Smooth muscle cell (in vitro differentiated cells): ENCODE results near the gene SLC25A40. TPM values are rescaled to one million over a fixed set of nuclear protein-coding genes. Genes with fewer than 3 reads are reported as not detected.
"Not testable (repeated sequence)": the region's sequence is repeated elsewhere in the genome, so short reads cannot be mapped to it uniquely, and the experiment has no call there.

ENCODE experiments used
- DNase-seq: peaks from one replicate; lab custom pipeline; 2025; ENCODE audit not compliant: unreplicated experiment; lab: John Stamatoyannopoulos, UW
- H2AFZ ChIP-seq: fragments of 200-600 bp; sonication (generic); 2 replicates; pipeline ENCODE4 v1.6.0; 2016; ENCODE audit warnings: antibody characterized with exemption, low read depth, mild to moderate bottlenecking
- H3F3A ChIP-seq: fragments of 200-600 bp; sonication (generic); 2 replicates; pipeline ENCODE4 v1.6.0; 2017; ENCODE audit warnings: antibody characterized with exemption, low read depth
- H3K27ac ChIP-seq: fragments of 200-600 bp; sonication (generic); 2 replicates; pipeline ENCODE4 v1.5.1; 2016; ENCODE audit warnings: low read depth, mild to moderate bottlenecking
- H3K27me3 ChIP-seq: fragments of 200-600 bp; sonication (generic); 2 replicates; pipeline ENCODE4 v1.6.1; 2016; ENCODE audit warnings: low read depth, mild to moderate bottlenecking
- H3K36me3 ChIP-seq: fragments of 200-600 bp; sonication (generic); 2 replicates; pipeline ENCODE4 v1.5.1; 2016; ENCODE audit warnings: low read depth
- H3K4me1 ChIP-seq: fragments of 200-600 bp; sonication (generic); 2 replicates; pipeline ENCODE4 v1.5.1; 2016; ENCODE audit warnings: low read depth
- H3K4me2 ChIP-seq: fragments of 200-600 bp; sonication (generic); 2 replicates; pipeline ENCODE4 v1.6.0; 2016; ENCODE audit warnings: mild to moderate bottlenecking
- H3K4me3 ChIP-seq: fragments of 200-600 bp; sonication (generic); 2 replicates; pipeline ENCODE4 v1.5.1; 2016; ENCODE audit warnings: mild to moderate bottlenecking
- H3K79me2 ChIP-seq: fragments of 200-600 bp; sonication (generic); 2 replicates; pipeline ENCODE4 v1.6.0; 2016; ENCODE audit warnings: low read depth, mild to moderate bottlenecking
- H3K9ac ChIP-seq: fragments of 200-600 bp; sonication (generic); 2 replicates; pipeline ENCODE4 v1.6.0; 2016; ENCODE audit warnings: low read depth
- H3K9me3 ChIP-seq: fragments of 200-600 bp; sonication (generic); replicated peaks from 2 replicates; pipeline ENCODE4 v1.5.1; 2016; ENCODE audit warnings: low read depth
- H4K20me1 ChIP-seq: fragments of 200-600 bp; sonication (generic); 2 replicates; pipeline ENCODE4 v1.6.0; 2016; ENCODE audit warnings: low read depth
- WGBS: methylation state at CpG from one replicate; pipeline ENCODE4 v1.1.7; 2016; ENCODE audit warnings: low lambda C conversion rate; 5-methylcytosine and 5-hydroxymethylcytosine counted together
- polyA plus RNA-seq: library from polyadenylated mRNA; unstranded; fragments of >200 nt; fragmentation: Nextera tagmentation; extraction: Ambion mirVana; gene quantifications from 2 replicates; pipeline ENCODE4 v1.2.1, GENCODE V29; 2016
- total RNA-seq: library from RNA; depleted of rRNA; stranded (reverse); fragments of >200 nt; gene quantifications from 2 replicates; pipeline ENCODE4 v1.2.3, GENCODE V29; 2014
- TF ChIP-seq, protein P1 (sequence below): fragments of 200-600 bp; sonication (generic); IDR thresholded peaks from 2 replicates; pipeline ENCODE4 v1.5.1; 2017; ENCODE audit warnings: borderline replicate concordance, mild to moderate bottlenecking, antibody characterized with exemption; ENCODE audit not compliant: insufficient read depth, poor library complexity, severe bottlenecking

The SLC25A40 gene, protein sequence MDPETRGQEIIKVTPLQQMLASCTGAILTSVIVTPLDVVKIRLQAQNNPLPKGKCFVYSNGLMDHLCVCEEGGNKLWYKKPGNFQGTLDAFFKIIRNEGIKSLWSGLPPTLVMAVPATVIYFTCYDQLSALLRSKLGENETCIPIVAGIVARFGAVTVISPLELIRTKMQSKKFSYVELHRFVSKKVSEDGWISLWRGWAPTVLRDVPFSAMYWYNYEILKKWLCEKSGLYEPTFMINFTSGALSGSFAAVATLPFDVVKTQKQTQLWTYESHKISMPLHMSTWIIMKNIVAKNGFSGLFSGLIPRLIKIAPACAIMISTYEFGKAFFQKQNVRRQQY
- total RNA-seq = 8.4 and 25.4 TPM in 2 replicates
- 5.0 and 5.6 TPM in 2 replicates for polyA plus RNA-seq

DNA sequence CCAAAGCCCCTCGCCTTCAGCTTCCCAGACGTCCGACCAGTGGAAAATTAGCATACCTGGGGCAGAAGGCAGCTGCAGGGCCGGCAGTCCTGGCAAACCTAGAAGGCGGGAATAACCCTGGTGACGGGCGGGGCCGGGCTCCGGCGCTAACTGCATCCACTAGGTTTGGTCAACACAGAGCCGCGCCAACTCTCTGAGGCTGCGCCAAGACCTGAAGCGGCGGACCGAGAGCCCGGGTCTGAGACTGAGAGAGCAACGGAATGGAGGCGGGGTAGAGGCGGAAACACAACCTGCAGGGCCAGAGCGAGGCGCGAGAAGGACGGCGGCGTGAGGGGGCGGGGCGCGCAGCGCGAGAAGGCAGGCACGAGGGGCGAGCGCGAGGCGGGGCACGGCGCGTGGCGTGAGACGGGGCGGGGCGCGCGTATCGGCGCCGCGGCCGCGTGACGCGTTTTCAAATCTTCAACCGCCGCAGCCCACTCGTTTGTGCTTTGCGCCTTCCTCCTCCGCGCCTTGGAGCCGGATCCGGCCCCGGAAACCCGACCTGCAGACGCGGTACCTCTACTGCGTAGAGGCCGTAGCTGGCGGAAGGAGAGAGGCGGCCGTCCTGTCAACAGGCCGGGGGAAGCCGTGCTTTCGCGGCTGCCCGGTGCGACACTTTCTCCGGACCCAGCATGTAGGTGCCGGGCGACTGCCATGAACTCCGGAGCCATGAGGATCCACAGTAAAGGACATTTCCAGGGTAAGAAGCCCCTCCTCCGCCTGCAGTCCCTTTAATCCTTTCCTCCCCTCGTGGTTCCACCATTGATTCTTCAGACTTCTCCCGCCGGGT, at the start of gene SLC25A40, which contains the start of gene DBF4:
Gene SLC25A40 (minus strand): TSS at position 321 of the 829 bp plus-strand sequence. CDS start 17,633 bp downstream, outside the sequence.
Gene DBF4 (plus strand): TSS at position 454 of the 829 bp plus-strand sequence. CDS start 240 bp downstream, at position 694.
- Histone ChIP-seq H3K27ac (peak within 1 kb of the TSS; percentile 63), H3K9me3 (no peaks in the 10 kb centered on the region), H3K9ac (peak within 1 kb of the TSS; percentile 60), H3K4me1 (peaks cover 14% of the 10 kb centered on the region), H3F3A (no peaks in the 10 kb centered on the region), H4K20me1 (no peaks in the 10 kb centered on the region), H3K4me2 (peak within 1 kb of the TSS; percentile 83), H3K79me2 (peaks cover 41% of the 10 kb centered on the region), H3K36me3 (no peaks in the 10 kb centered on the region), H2AFZ (peak within 1 kb of the TSS; percentile 83), H3K4me3 (peak within 1 kb of the TSS; percentile 64), H3K27me3 (no peaks in the 10 kb centered on the region)
- TF ChIP-seq, protein P1, sequence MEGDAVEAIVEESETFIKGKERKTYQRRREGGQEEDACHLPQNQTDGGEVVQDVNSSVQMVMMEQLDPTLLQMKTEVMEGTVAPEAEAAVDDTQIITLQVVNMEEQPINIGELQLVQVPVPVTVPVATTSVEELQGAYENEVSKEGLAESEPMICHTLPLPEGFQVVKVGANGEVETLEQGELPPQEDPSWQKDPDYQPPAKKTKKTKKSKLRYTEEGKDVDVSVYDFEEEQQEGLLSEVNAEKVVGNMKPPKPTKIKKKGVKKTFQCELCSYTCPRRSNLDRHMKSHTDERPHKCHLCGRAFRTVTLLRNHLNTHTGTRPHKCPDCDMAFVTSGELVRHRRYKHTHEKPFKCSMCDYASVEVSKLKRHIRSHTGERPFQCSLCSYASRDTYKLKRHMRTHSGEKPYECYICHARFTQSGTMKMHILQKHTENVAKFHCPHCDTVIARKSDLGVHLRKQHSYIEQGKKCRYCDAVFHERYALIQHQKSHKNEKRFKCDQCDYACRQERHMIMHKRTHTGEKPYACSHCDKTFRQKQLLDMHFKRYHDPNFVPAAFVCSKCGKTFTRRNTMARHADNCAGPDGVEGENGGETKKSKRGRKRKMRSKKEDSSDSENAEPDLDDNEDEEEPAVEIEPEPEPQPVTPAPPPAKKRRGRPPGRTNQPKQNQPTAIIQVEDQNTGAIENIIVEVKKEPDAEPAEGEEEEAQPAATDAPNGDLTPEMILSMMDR = no peak
- DNase-seq = peak; percentile 84
- WGBS = under 1% methylated on average over 73 of the region's 84 CpGs

DNA sequence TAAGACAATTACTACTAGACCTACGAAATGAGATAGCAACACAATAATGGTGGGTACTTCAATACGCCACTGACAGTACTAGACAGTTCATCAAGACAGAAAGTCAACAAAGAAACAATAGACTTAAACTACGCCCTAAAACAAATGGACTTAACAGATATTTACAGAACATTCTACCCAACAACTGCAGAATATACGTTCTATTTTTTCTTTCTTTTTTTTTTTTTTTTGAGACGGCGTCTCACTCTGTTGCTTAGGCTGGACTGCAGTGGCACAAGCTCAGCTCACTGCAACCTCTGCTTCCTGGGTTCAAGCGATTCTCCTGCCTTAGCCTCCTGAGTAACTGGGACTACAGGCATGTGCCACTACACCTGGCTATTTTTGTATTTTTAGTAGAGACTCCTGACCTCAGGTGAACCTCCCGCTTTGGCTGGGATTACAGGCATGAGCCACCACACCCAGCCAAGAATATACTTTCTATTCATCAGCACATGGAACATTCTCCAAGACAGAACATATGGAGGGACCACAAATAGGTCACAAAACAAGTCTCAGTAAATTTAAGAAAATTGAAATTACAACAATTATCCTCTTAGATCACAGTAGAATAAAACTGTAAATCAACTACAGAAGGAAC, 46.7 kb upstream of the SLC25A40 start:
- DNase-seq, H3K36me3 ChIP-seq: not testable (repeated sequence)

GRCh38 chr7:87920578-87920977, 44.4 kb upstream of the SLC25A40 start:
- Histone ChIP-seq H3K4me2 (no peak overlapping the region), H3F3A (no peaks in the 10 kb centered on the region), H3K4me3 (no peak overlapping the region), H3K9me3 (no peaks in the 10 kb centered on the region), H3K27ac (no peak overlapping the region), H3K36me3 (no peaks in the 10 kb centered on the region), H3K4me1 (no peaks in the 10 kb centered on the region), H3K9ac (no peak overlapping the region), H3K27me3 (no peaks in the 10 kb centered on the region), H2AFZ (no peak overlapping the region), H4K20me1 (no peaks in the 10 kb centered on the region), H3K79me2 (no peaks in the 10 kb centered on the region)
- 73% methylated on average over 5 of the region's 5 CpGs for WGBS
- TF ChIP-seq, protein P1 = no peak
- no peak for DNase-seq

More for the DNA sequence above, 46.7 kb upstream of the SLC25A40 start:
- not testable (repeated sequence) for H3K79me2 ChIP-seq, H3K4me2 ChIP-seq, H2AFZ ChIP-seq, H3K27ac ChIP-seq, H3F3A ChIP-seq, H3K9ac ChIP-seq, H3K4me3 ChIP-seq, H3K9me3 ChIP-seq, H3K27me3 ChIP-seq, H3K4me1 ChIP-seq, H4K20me1 ChIP-seq
- WGBS = 94% methylated on average over 8 of the region's 8 CpGs

GRCh38 chr7:87919875-87920274, 43.7 kb upstream of the SLC25A40 start:
- Histone ChIP-seq H3K9me3 (no peaks in the 10 kb centered on the region), H3F3A (no peaks in the 10 kb centered on the region), H2AFZ (no peak overlapping the region), H3K27me3 (no peaks in the 10 kb centered on the region), H3K9ac (no peak overlapping the region), H4K20me1 (no peaks in the 10 kb centered on the region), H3K4me2 (no peak overlapping the region), H3K36me3 (no peaks in the 10 kb centered on the region), H3K79me2 (no peaks in the 10 kb centered on the region), H3K27ac (no peak overlapping the region), H3K4me1 (no peaks in the 10 kb centered on the region), H3K4me3 (no peak overlapping the region)
- DNase-seq = no peak
- WGBS = 87% methylated on average over 6 of the region's 6 CpGs
- TF ChIP-seq, protein P1 = no peak
